Stimulated activated CD8-positive, alpha-beta memory T cell treated with anti-CD3 and anti-CD28 coated beads, Interleukin-4, amount 100 ng/mL, for 1 hour (primary cell): ENCODE results near the gene KRTAP2-3.
"Not testable (repeated sequence)": the region's sequence is repeated elsewhere in the genome, so short reads cannot be mapped to it uniquely, and the experiment has no call there.

Experiments used
- DNase-seq, 2 donors: peaks; one replicate each; pipeline ENCODE4 v3.0.0-alpha.2; 2020; ENCODE audit warnings: low read depth in 2 of 2, low spot score in 1 of 2

Gene KRTAP2-3

DNA sequence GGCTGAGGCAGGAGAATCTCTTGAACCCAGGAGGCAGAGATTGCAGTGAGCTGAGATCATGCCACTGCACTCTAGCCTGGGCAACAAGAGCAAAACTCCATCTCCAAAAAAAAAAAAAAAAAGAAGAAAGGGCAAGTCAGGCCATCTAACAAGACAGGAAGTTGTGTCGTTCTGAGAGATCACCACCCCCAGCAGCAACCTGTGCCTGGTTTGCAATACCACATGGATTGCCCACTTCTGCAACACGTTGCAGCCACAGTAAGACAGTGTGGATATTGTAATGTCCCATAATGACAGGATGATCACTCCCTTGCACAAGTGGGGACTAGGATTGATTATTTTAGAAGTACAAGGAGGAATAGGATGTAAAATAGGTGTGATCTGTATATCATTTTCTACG, 9.1 kb upstream of the KRTAP2-3 start:
- no peak for DNase-seq

DNA sequence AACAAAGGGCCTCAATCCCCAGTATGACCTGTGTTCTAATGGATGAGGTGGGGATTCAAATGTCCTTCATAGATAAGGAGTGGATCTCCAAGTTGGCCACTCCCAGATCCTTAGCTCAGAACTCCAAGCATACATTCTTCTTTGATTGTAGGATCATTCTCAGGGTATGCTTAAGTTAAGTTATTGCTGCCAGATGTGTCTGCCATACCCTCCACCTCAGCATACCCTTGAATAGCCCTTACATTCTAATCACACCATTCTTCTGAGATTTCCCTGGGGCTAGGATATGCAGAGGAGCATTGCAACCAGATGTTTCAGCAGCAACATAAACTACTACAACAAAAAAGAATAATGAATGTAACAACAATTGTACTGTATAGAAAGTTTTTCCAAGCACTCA, 7.4 kb upstream of the KRTAP2-3 start:
- DNase-seq = no peak

- no peak for DNase-seq
These were observed 6.1 kb upstream of the KRTAP2-3 start, which contains the start of gene KRTAP2-4 for GRCh38 chr17:41065829-41066624. Gene KRTAP2-4, minus strand, starts transcription at chr17:41065879. Its CDS starts 34 bp downstream, at chr17:41065845.

GRCh38 chr17:41065016-41065689, 5.2 kb upstream of the KRTAP2-3 start:
- DNase-seq = not testable (repeated sequence)

- DNase-seq = no peak
These were observed 4.4 kb upstream of the KRTAP2-3 start for GRCh38 chr17:41064301-41064700.

- no peak for DNase-seq
These were observed 3.5 kb upstream of the KRTAP2-3 start for GRCh38 chr17:41063449-41063848.

DNA sequence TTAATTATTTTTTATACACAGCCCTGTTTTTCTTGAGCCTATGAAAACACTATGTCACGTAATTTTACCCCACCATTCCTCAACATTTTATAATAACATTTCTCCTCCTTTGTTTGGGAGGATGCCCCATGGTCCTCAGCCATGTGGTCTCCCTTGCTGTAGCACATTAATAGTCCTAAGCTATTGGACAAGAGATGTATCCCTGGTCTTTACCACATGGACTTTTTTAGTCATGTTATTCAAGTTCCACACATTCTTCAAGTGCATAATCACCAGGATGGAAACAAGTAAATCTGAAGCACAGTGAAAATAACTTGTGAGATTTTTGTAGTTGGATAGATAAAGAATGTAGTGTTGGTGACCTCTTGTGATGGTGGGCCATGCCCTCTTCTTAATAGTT, 2.0 kb upstream of the KRTAP2-3 start:
- no peak for DNase-seq

DNA sequence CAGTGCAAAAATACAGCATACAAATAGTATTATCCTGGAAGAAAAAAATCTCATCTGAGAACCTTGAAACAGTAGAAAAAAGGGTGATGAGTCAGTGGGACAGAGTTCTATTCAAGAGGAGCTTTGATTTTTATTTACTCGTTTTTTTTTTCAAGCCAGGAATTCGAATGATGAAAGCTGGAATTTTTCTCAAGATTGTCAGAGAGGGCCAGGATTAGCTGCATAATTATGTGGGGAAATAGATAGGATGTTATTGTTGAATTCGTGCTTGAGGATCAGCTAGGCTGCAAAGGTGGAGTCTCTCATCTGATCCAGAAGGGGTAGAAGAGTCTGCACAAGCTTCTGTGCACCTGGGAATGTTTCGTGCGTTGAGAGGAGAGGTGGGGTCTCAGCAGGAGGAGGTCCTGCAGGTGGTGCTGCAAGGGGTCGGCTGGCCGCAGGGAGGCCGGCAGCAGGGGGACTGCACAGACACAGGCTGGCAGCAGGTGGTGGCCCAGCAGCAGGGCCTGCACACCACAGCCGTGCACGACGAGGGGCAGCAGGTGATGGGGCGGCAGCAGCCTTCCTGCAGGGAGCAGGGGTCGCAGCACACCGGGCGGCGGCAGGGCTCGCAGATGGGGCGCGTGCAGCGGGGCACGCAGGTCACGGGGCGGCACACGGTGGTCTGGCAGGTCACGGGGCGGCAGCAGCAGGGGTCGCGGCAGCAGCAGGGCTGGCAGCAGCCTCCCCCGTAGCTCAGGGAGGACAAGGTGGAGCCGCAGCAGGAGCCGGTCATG, 450 bp downstream of the KRTAP2-3 start:
- not testable (repeated sequence) for DNase-seq

DNA sequence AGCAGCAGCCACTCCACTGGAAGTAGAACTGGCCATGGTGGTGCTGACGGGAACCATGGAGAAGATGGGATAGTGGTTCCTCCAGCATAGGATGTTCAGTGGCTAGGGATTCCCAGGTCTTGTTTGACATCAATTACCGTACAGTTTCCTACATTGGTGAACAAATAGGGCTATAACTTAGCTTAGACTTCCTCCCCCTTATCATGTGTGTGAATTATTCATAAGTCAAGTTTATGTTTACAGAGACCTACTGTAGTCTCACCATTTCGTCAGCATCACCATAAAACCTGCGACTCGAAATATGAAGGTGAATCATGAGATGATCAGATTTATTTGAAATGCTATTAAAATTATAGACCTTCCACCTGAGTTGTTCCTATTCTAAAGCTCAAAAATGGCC, 1.2 kb downstream of the KRTAP2-3 start:
- DNase-seq = no peak

DNA sequence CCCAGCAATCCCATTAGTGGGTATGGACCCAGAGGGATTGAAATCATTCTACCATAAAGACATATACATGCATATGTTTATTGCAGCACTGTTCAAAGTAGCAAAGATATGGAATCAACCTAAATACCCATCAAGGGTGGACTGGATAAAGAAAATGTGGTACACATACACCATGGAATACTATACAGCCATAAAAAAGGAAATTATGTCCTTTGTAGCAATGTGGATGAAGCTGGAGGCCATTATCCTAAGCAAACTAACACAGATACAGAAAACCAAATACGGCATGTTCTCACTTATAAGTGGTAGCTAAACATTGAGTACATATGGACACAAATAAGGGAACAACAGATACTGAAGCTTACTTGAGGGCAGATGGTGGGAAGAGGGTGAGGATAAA, 2.4 kb downstream of the KRTAP2-3 start:
- no peak for DNase-seq

DNA sequence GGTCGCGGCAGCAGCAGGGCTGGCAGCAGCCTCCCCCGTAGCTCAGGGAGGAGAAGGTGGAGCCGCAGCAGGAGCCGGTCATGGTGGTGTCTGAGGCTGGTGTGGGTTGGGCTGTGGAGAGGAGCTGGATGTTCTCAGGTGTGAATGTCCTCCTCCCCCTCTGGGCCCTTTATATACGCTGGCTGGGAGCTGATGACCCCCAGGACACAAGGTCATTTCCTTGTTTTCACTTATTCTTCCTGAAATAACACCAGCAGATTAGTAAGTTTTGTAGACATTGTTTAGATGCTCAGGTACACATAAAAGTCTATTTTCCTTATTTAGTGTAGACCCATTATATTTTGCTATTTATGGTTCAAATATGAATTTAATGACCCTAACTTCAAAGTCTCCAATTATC, 4.8 kb downstream of the KRTAP2-3 start, which contains the start of gene KRTAP2-2:
TSS of gene KRTAP2-2 (minus strand) at position 101 of the 400 bp plus-strand sequence. CDS start at position 82, 19 bp downstream.
- DNase-seq = not testable (repeated sequence)

DNA sequence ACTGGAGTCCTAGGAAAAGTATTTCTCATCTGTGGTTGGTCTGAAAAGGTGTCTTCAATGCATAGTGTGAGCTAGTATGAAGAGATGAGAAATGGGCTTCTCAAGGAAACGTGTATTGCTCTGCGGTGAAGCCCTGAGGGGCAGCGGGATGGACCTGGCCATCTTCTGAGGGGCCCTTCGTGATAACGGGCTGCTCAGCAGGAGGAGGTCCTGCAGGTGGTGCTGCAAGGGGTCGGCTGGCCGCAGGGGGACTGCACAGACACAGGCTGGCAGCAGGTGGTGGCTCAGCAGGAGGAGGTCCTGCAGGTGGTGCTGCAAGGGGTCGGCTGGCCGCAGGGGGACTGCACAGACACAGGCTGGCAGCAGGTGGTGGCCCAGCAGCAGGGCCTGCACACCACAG, 5.4 kb downstream of the KRTAP2-3 start:
- DNase-seq = not testable (repeated sequence)

- DNase-seq = no peak
These were observed 5.9 kb downstream of the KRTAP2-3 start for GRCh38 chr17:41054025-41054424.

GRCh38 chr17:41052566-41052965, 7.3 kb downstream of the KRTAP2-3 start:
- DNase-seq = no peak

DNA sequence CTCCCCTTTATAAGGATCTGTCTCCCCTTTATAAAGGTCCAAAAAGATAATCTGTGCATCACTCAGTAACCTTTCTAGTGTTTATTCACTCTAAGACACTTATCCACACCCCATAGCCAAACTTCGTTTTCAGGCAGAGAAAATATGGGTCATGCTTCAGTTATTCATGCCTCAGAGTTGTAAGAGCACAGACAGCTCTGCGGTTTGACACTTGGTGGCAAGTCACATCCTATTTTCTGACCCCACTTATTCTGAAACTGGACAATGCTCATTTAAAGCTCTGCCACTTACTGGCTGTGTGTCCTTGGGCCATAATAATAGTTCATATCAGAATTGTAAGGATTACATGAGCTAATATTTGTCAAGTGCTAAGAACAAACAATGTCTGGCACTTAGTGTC, 10.8 kb downstream of the KRTAP2-3 start:
- no peak for DNase-seq

- no peak for DNase-seq
These were observed 11.5 kb downstream of the KRTAP2-3 start for GRCh38 chr17:41048441-41048840.

DNA sequence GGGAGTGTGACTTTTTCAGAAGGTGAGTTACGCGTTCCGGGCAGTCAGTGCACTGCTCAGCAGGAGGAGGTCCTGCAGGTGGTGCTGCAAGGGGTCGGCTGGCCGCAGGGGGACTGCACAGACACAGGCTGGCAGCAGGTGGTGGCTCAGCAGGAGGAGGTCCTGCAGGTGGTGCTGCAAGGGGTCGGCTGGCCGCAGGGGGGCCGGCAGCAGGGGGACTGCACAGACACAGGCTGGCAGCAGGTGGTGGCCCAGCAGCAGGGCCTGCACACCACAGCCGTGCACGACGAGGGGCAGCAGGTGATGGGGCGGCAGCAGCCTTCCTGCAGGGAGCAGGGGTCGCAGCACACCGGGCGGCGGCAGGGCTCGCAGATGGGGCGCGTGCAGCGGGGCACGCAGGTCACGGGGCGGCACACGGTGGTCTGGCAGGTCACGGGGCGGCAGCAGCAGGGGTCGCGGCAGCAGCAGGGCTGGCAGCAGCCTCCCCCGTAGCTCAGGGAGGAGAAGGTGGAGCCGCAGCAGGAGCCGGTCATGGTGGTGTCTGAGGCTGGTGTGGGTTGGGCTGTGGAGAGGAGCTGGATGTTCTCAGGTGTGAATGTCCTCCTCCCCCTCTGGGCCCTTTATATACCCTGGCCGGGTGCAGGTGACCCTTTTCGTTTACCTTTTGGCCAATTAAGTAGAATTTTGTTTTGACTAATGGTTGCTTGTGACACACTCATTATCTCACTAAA, 13.0 kb downstream of the KRTAP2-3 start, which contains the start of gene KRTAP2-1:
TSS of gene KRTAP2-1 (minus strand) at position 582 of the 731 bp plus-strand sequence. CDS start at position 533, 49 bp downstream.
- not testable (repeated sequence) for DNase-seq

GRCh38 chr17:41042953-41043352, 17.0 kb downstream of the KRTAP2-3 start:
- no peak for DNase-seq

DNA sequence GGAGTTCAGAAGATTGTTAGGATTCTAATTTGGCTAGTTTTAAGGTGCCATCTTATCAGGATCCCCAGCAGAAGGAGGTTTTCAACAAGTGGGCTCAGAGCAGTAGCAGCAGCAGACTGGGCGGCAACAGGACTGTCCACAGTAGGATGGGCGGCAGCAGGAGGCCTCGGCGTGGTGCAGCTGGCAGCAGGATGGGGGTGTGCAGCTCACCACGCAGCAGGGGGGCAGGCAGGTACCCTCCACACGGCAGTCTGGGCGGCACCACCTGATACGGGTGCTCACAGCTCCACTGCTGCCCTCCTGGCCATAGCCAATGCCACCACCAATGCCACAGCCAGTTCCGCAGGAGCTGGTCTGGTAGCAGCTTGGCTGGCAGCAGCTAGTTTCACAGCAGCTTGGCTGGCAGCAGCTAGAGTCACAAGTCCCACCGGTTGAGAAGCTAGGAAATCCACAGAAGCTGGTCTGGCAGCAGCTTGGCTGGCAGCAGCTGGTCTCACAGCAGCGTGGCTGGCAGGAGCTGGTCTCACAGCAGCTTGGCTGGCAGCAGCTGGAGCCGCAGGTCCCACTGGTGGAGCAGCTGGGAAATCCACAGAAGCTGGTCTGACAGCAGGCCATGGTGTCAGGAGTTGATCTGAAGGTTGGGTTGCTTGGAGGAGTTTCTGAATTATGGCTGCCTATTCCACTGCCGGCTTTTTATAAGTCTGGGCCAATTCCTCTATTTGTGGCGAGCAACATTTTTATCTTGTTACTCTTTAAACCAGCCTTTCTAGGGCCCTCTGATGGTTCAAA, 18.9 kb downstream of the KRTAP2-3 start, which contains the start of gene KRTAP1-1:
TSS of gene KRTAP1-1 (minus strand) at position 668 of the 789 bp plus-strand sequence. CDS start at position 615, 53 bp downstream.
- not testable (repeated sequence) for DNase-seq

DNA sequence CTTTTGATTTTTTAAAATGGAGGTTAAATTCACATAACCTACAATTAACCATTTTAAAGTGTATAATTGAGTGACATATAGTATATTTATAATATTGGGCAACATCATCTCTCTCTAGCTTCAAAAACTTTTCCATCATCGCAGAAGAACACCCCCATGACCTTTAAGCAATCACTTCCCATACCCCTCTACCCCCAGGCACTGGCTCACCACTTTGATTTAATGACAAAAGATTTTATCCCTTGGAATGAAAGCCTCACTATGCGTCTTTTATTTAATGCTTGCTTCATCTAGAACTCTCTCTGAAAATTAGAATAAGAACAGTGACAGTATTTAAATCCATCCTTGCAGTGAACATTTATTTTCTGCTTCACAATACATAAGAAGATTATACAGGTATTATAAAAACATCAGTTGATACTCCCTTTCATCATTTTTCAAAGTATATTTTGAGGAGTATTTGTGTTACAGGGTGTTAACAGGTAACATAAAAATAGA, 22.0 kb downstream of the KRTAP2-3 start:
- no peak for DNase-seq
